HG02571 (cell line): ENCODE data around the gene ADAT3.

Source experiments
- ATAC-seq: cut with Tn5 transposase; IDR thresholded peaks from one replicate; pipeline ENCODE4 v1.9.1; 2021; ENCODE audit warnings: mild to moderate bottlenecking, moderate library complexity; ENCODE audit not compliant: unreplicated experiment

The ADAT3 gene

GRCh38 chr19:1936916-1937610, 31.9 kb downstream of the ADAT3 start:
- ATAC-seq, result no peak

- no peak for ATAC-seq
Observed at GRCh38 chr19:1938071-1938470, 32.9 kb downstream of the ADAT3 start.

- peak; percentile 1 for ATAC-seq
Observed at GRCh38 chr19:1941146-1942077, 36.2 kb downstream of the ADAT3 start, which contains the start of gene CSNK1G2. TSS of gene CSNK1G2 (plus strand) at chr19:1941172. CDS start at chr19:1969773, 28,601 bp downstream.

- ATAC-seq, result peak; percentile 26
Observed at GRCh38 chr19:1942078-1942933, 37.1 kb downstream of the ADAT3 start.

GRCh38 chr19:1942934-1943555, 37.8 kb downstream of the ADAT3 start:
- no peak for ATAC-seq

- no peak for ATAC-seq
Observed at GRCh38 chr19:1943661-1944087, 38.5 kb downstream of the ADAT3 start.

GRCh38 chr19:1944088-1944915, 39.1 kb downstream of the ADAT3 start:
- ATAC-seq, result no peak

- ATAC-seq, result no peak
Observed at GRCh38 chr19:1944916-1945561, 39.8 kb downstream of the ADAT3 start.

GRCh38 chr19:1945899-1946298, 40.7 kb downstream of the ADAT3 start:
- no peak for ATAC-seq

GRCh38 chr19:1947651-1948209, 42.5 kb downstream of the ADAT3 start:
- ATAC-seq, result no peak

GRCh38 chr19:1949304-1950101, 44.3 kb downstream of the ADAT3 start:
- no peak for ATAC-seq

GRCh38 chr19:1950640-1951039, 45.4 kb downstream of the ADAT3 start:
- ATAC-seq, result no peak

- ATAC-seq, result no peak
Observed at GRCh38 chr19:1952635-1953034, 47.4 kb downstream of the ADAT3 start.

- no peak for ATAC-seq
Observed at GRCh38 chr19:1953037-1953436, 47.8 kb downstream of the ADAT3 start.

- no peak for ATAC-seq
Observed at GRCh38 chr19:1953441-1954094, 48.4 kb downstream of the ADAT3 start.

GRCh38 chr19:1954532-1954933, 49.3 kb downstream of the ADAT3 start:
- no peak for ATAC-seq
